Measurements from ENCODE around the gene EFCAB6.

- TF ChIP-seq CTCF (conservative IDR thresholded peaks at IDR 0.05; ENCODE audit: low read length) (no peak), EZH2phosphoT487 (IDR thresholded peaks at IDR 0.05; ENCODE audit: borderline replicate concordance, low read depth, low read length) (no peak)
Measured at GRCh38 chr22:43554259-43554636, 257.9 kb downstream of the EFCAB6 start.
